GM15510 (cell line): ENCODE results near the gene COQ8A.

ENCODE experiments used
- POLR2A ChIP-seq: IDR thresholded peaks from 3 replicates; pipeline ENCODE4 v1.6.1; 2011; ENCODE audit warnings: borderline replicate concordance; ENCODE audit not compliant: insufficient read length; ENCODE audit errors: extremely low read depth

The COQ8A gene

GRCh38 chr1:226908913-226909312 is 31.2 kb upstream of the COQ8A start:
- no peak for TF ChIP-seq POLR2A

GRCh38 chr1:226912587-226913176 is 27.4 kb upstream of the COQ8A start:
- TF ChIP-seq POLR2A: no peak

GRCh38 chr1:226915672-226915995 is 24.5 kb upstream of the COQ8A start:
- no peak for TF ChIP-seq POLR2A

- no peak for TF ChIP-seq POLR2A
Measured at GRCh38 chr1:226916497-226916896, 23.6 kb upstream of the COQ8A start.

GRCh38 chr1:226919587-226919986 is 20.5 kb upstream of the COQ8A start:
- no peak for TF ChIP-seq POLR2A

- no peak for TF ChIP-seq POLR2A
Measured at GRCh38 chr1:226919995-226920394, 20.1 kb upstream of the COQ8A start.

DNA sequence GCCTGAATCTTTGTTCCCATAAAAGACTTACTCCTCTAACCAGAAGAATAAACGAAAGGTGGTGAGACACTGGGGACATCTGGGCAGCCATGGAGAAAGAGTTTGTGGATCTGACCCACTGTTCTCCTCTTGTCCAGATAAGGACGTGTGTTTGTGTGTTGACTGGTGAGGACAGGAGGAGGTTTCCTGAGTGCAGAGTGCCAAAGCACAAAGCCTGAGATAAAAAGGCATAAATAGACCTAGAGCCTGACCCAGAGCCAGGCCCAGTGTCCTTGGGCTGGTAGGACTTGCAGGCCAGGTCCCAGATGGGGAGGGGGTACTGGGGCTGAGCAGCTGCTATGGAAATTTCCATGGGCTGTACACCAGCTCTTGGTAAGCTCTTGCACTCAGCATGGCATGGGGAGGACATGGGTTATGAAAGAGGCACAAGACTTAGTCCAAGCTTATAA is 19.6 kb upstream of the COQ8A start:
- no peak for TF ChIP-seq POLR2A

DNA sequence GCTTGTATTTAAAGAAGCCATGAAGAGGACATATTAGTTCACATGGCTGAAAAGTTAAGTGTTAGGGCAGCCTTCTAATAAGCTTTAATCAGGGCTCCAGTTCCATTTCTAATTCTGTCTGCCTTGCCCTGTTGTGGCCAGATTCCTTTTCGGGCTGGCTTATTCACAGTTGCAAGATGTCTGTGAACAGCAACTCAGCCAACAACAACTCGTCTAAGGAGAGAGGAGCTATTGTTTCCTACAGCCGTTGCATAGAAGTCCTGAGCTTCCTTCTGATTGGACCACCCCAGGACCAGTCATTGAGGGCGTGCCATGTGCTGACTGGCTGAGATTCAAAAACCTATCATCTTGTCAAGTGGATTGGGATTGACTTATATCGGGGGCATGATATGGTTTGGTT is 18.6 kb upstream of the COQ8A start:
- no peak for TF ChIP-seq POLR2A

DNA sequence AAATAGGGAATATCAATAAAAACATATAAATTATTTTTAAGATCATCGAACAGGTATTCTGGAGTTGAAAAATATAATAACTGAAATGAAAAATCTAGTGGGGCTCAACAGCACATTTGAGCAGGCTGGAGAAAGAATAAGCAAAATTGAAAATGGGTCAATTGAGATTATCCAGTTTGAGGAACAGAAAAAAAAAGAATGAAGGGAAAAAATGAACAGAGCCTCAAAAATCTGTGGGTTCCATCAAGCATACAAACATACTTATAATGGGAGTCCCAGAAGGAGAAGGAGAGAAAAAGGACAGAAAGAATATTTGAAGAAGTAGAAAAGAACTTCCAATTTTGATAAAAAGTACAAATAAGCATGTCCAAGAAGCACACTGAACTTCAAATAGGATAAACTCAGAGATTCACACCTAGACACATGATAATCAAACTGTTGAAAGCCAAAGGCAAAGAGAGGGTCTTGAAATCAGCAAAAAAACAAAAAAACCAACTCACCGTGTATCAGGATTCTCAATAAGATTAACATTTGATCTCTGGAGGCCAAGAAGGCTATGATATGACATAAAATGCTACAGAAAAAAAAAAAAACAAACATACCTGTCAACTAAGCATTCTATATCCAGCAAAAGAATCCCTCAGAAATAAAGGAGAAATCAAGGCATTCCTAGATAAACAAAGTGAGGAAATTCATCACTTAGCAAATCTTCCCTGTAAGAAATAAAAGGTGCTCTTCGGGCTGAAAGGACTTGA is 5.4 kb upstream of the COQ8A start:
- no peak for TF ChIP-seq POLR2A

DNA sequence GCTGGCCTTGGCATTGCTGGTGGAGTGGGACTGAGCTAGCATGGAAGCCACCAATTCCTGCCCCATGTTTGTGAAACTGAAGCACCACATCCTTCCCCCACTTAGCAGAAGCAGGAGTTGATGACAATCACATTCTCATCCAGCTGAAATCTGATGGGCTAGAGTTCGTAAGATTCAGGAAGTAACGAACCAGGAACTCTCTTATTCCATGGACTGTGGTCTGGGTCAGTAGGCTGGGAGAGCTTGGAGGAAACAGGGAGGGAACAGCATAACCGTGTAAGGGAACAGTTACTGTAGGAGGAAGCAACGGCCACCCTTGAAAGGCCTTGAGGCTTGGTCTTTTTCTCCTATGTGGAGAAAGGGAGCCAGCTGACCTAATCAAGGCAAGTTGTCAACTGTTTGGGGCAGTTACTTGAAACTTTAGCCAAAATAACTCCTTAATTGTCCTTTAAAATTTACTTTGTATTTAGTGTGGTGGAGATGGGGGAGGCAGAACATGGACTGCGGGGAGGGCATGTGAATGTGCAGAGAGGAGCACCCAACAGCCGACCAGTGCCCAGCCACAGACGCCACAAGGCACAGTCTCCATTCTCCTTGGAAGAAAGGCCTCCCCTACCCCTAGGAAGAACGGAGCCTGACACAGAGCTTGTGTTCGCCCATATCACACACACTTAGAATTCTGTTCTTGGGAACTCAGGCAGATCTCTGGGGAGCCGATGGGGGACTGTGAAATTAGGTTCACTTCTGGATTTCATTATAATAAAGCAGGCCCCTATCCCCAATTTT is 2.0 kb upstream of the COQ8A start:
- no peak for TF ChIP-seq POLR2A

GRCh38 chr1:226938903-226939437 is 1.1 kb upstream of the COQ8A start:
- TF ChIP-seq POLR2A: no peak

- peak; percentile 96 for TF ChIP-seq POLR2A
Measured at GRCh38 chr1:226939438-226940028, 561 bp upstream of the COQ8A start.

DNA sequence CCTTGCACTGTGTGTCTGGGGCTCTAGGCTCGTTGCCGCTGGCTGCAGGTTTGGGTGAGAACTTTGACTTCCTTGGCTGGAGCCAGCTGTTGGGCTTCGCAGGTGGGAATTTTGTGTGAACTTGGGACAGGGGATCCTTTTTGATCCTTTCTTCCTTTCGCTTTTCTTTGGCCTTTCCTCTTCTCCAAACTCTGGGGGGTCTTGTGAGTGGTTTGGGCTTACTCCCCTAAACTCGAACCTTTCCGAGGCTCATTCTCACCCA is 643 bp downstream of the COQ8A start:
- TF ChIP-seq POLR2A: no peak

GRCh38 chr1:226942392-226942791 is 2.3 kb downstream of the COQ8A start:
- no peak for TF ChIP-seq POLR2A

DNA sequence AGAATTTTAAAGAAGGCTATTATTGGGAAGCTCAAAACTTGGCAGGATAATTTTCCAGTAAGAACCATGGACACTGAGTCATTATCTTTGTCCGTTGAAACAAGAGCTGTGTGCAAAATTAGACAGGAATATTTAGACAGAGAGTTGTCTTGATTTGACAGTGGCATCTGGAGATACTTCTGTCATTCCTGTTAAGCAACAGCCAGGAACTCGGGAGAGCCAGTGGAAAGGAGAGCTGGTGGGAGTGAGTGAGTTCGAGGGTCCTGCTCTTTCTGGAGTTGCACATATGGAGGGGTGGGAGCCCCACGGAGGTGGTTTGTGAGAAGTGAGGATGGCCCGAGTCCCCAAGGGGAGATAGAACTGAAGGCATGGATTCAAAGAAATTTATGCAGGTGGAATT is 3.1 kb downstream of the COQ8A start:
- TF ChIP-seq POLR2A: no peak
